ENCODE results near the gene CCR6.
"Not testable (repeated sequence)": the region's sequence is repeated elsewhere in the genome, so short reads cannot be mapped to it uniquely, and the experiment has no call there.

Gene CCR6

DNA sequence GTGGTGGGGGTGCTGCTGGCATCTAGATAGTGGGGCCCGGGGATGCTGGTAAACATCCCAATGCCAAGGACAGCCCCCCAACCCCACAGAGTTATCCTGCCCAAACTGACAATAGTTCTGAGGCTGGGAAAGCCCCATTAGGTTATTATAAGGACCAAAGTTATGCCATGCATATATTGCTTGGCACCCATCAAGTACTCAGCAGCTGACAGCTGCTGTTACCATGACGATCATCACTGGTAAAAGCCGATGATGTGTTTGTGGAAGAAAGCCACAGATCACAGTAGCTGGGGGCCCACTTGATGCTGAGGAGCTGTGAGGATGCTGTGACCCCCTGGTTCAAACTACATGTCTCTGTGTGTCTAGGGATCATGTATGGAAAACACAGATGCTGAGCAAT is 62.2 kb downstream of the CCR6 start:
- not testable (repeated sequence) for FAIRE-seq; DNase-seq (ENCODE audit: insufficient read length, low spot score)

GRCh38 chr6:167187275-167187674 is 64.4 kb downstream of the CCR6 start:
- not testable (repeated sequence) for FAIRE-seq; DNase-seq (ENCODE audit: insufficient read length, low spot score)
